AG10803 (cell line): ENCODE data around the gene IRGC.

Experiments
- DNase-seq: peaks from one replicate; pipeline ENCODE4 v3.0.0; 2010; ENCODE audit warnings: low read depth
- H3K4me3 ChIP-seq: 2 replicates; pipeline ENCODE4 v1.5.1; 2011; ENCODE audit warnings: mild to moderate bottlenecking, low read length, control low read depth
- CTCF ChIP-seq: conservative IDR thresholded peaks from 2 replicates; pipeline ENCODE4 v1.5.1; 2011; ENCODE audit warnings: mild to moderate bottlenecking, low read length, control low read depth, inconsistent platforms

IRGC gene

GRCh38 chr19:43699506-43700394, 16.1 kb upstream of the IRGC start:
- DNase-seq, result no peak
- TF ChIP-seq CTCF, result no peak
- peak overlapping the region; percentile 7; the same call in 1 of the 2 replicates for H3K4me3 ChIP-seq

GRCh38 chr19:43700395-43701000, 15.4 kb upstream of the IRGC start:
- peak overlapping the region; percentile 20; the same call in 1 of the 2 replicates for H3K4me3 ChIP-seq
- TF ChIP-seq CTCF, result no peak
- DNase-seq, result peak; percentile 67

DNA sequence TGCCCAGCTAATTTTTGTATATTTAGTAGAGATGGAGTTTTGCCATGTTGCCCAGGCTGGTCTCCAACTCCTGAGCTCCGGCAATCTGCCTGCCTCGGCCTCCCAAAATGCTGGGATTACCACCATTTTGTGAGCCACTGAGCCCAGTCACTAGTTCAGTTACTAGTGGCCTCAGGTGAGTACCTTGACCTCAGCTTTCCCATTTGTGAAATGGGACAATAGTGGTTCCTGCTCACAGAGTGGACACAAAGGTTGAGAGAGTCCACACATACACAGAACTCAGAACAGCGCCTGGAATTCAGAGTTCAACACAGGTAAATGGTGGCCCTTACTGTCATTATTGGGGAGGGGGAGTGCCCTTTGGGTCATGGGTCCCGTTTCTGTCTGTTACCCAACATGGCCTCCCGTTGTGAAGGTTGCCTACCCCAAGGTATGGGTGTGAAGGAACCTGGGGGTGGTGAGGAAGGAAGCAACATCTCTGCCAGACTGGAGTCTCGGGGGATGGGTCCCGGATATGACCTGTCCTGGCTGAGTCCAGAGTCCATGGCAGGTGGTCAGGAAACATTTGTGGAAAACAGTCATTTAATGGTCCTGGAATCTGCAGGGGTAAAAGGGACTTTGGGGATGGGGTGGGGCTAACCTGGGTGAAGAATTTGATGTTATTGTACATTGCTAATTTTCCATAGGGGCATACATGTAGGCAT, 11.7 kb upstream of the IRGC start:
- no peak for TF ChIP-seq CTCF
- H3K4me3 ChIP-seq, result no peak overlapping the region
- DNase-seq, result no peak

- TF ChIP-seq CTCF, result no peak
- H3K4me3 ChIP-seq, result no peak overlapping the region
- no peak for DNase-seq
Observed at GRCh38 chr19:43705729-43706128, 10.1 kb upstream of the IRGC start.

- DNase-seq, result no peak
- TF ChIP-seq CTCF, result no peak
Observed at GRCh38 chr19:43707158-43707712, 8.6 kb upstream of the IRGC start.

GRCh38 chr19:43708716-43709115, 7.2 kb upstream of the IRGC start:
- no peak for TF ChIP-seq CTCF
- DNase-seq, result no peak
- H3K4me3 ChIP-seq, result no peak overlapping the region

More at GRCh38 chr19:43707158-43707712, 8.6 kb upstream of the IRGC start:
- no peak overlapping the region for H3K4me3 ChIP-seq
